Ascending aorta (tissue), 2 donors: ENCODE measurements around the gene GPR50. TPM values are rescaled to one million over a fixed set of nuclear protein-coding genes. Genes with fewer than 3 reads are reported as not detected.

Source experiments
- DNase-seq, 2 donors: peaks; one replicate each; pipeline ENCODE4 v3.0.0-alpha.2; 2019; ENCODE audit warnings: low spot score in 2 of 2
- H3K27ac ChIP-seq, 2 donors: fragments of 200-600 bp; sonication (generic); one replicate each; pipeline ENCODE4 v1.5.1; 2016 to 2017; ENCODE audit warnings: mild to moderate bottlenecking in 1 of 2
- H3K27me3 ChIP-seq: fragments of 200-600 bp; sonication (generic); one replicate; pipeline ENCODE4 v1.5.1; 2017
- H3K36me3 ChIP-seq, 2 donors: fragments of 200-600 bp; sonication (generic); one replicate each; pipeline ENCODE4 v1.5.1; 2016
- H3K4me1 ChIP-seq, 2 donors: fragments of 200-600 bp; sonication (generic); one replicate each; pipeline ENCODE4 v1.5.1; 2016 to 2017; ENCODE audit warnings: mild to moderate bottlenecking in 1 of 2
- H3K4me3 ChIP-seq, 2 donors: fragments of 200-600 bp; sonication (generic); one replicate each; pipeline ENCODE4 v1.5.1; 2016 to 2017; ENCODE audit warnings: mild to moderate bottlenecking in 1 of 2
- H3K9me3 ChIP-seq, 2 donors: fragments of 200-600 bp; sonication (generic); one replicate each; pipeline ENCODE4 v1.5.1; 2016
- CTCF ChIP-seq, 3 experiments: fragments of 200-600 bp in 2 of 3; fragments of 450-650 bp in 1 of 3; sonication (generic) in 2 of 3; IDR thresholded peaks; one replicate each; pipeline ENCODE4 v1.5.1; 2016 to 2019; ENCODE audit warnings: antibody characterized with exemption in 3 of 3, mild to moderate bottlenecking in 1 of 3, moderate library complexity in 1 of 3
- intact Hi-C: fragments of 100-400 bp; cut with DNase I; formaldehyde crosslinking; loops from one replicate; pipeline ENCODE4 v1.15.1; 2023
- total RNA-seq: library from RNA; depleted of rRNA; stranded (reverse); fragments of >200 nt; gene quantifications from one replicate; pipeline ENCODE4 v1.1.0, GENCODE V29; 2016

Gene GPR50
- total RNA-seq, 1 donor from 2014 or later = not detected

- Histone ChIP-seq H3K9me3 (no peaks in the 10 kb centered on the region), H3K4me1 (no peaks in the 10 kb centered on the region), H3K4me3 (no peak overlapping the region), H3K27me3 (no peaks in the 10 kb centered on the region), H3K27ac (no peak overlapping the region), H3K36me3 (no peaks in the 10 kb centered on the region)
- DNase-seq = no peak
- intact Hi-C loops = no loop called here
- TF ChIP-seq CTCF (IDR thresholded peaks at IDR 0.05) = no peak
These were observed 50.6 kb downstream of the GPR50 start for GRCh38 chrX:151226941-151227340.

- no peaks in the 10 kb centered on the region for H3K9me3 ChIP-seq
- intact Hi-C loops = no loop called here
- no peak for DNase-seq
These were observed 51.2 kb downstream of the GPR50 start for GRCh38 chrX:151227627-151228026.

GRCh38 chrX:151228935-151229334, 52.6 kb downstream of the GPR50 start:
- H3K27ac ChIP-seq = no peak overlapping the region
- DNase-seq = no peak
- H3K27me3 ChIP-seq = no peaks in the 10 kb centered on the region
- H3K36me3 ChIP-seq = no peaks in the 10 kb centered on the region
- intact Hi-C loops = no loop called here
- TF ChIP-seq CTCF (IDR thresholded peaks at IDR 0.05) = no peak
- H3K4me3 ChIP-seq = no peak overlapping the region
- H3K9me3 ChIP-seq = no peaks in the 10 kb centered on the region
- H3K4me1 ChIP-seq = no peaks in the 10 kb centered on the region

More at GRCh38 chrX:151227627-151228026, 51.2 kb downstream of the GPR50 start:
- Histone ChIP-seq H3K27me3 (no peaks in the 10 kb centered on the region), H3K4me1 (no peaks in the 10 kb centered on the region), H3K27ac (no peak overlapping the region), H3K4me3 (no peak overlapping the region), H3K36me3 (no peaks in the 10 kb centered on the region)
- TF ChIP-seq CTCF (IDR thresholded peaks at IDR 0.05) = no peak

Other genes starting within 250 kb of the GPR50 start
- gene HMGB3, start 193.2 kb upstream of the GPR50 start, total RNA-seq = 0.21 TPM
- gene VMA21, start 220.6 kb downstream of the GPR50 start, total RNA-seq = 10.0 TPM